ENCODE results near the gene PTPRK.

Gene PTPRK

GRCh38 chr6:128343706-128344105 lies 176.7 kb downstream of the PTPRK start:
- DNase-seq (ENCODE audit: low spot score): no peak

GRCh38 chr6:128339635-128340450 lies 180.6 kb downstream of the PTPRK start:
- DNase-seq (ENCODE audit: low spot score): no peak

DNA sequence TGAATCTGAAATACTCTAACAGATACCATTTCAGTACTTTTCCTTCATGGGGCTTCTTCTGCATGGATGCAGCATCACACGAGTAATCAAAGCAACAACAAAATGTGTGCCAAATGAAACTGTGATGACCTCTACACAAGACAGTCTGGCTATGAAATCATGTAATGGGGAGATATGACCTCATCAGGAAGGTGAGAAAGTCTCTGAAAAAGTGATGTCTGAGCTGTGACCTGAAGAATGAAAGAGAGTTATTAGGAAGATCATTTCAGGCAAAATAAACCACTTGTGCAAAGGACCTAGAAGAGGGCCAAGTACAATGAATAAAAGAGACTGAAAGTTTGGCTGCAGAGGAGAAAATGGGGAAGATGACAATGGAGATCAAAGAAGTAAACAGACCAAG lies 182.8 kb downstream of the PTPRK start:
- DNase-seq (ENCODE audit: low spot score): no peak

GRCh38 chr6:128336436-128337095 lies 183.8 kb downstream of the PTPRK start:
- DNase-seq (ENCODE audit: low spot score): no peak

GRCh38 chr6:128335963-128336362 lies 184.4 kb downstream of the PTPRK start:
- DNase-seq (ENCODE audit: low spot score): no peak

- DNase-seq (ENCODE audit: low spot score): no peak
Measured at GRCh38 chr6:128333581-128334223, 186.7 kb downstream of the PTPRK start.

GRCh38 chr6:128327890-128328289 lies 192.5 kb downstream of the PTPRK start:
- DNase-seq (ENCODE audit: low spot score): peak; percentile 71

GRCh38 chr6:128323011-128323410 lies 197.4 kb downstream of the PTPRK start:
- DNase-seq (ENCODE audit: low spot score): no peak

DNA sequence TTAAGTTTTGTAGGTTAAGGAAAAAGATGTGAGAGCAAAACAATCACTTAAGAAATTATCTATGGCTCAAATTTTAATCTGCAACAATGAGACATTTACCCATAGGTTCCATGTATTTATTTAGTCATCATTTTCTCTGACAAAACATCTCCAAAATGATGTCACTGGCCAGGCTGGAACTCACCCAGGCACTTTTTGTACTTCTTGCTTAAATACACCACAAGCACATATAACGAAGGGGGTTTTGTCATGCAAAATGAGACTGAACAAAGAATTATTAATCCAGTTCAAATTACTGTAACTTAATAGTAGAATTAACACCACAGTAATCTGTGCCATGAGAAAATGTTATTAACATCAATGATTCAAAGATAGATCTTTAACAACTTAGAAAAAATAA lies 200.5 kb downstream of the PTPRK start:
- DNase-seq (ENCODE audit: low spot score): no peak

DNA sequence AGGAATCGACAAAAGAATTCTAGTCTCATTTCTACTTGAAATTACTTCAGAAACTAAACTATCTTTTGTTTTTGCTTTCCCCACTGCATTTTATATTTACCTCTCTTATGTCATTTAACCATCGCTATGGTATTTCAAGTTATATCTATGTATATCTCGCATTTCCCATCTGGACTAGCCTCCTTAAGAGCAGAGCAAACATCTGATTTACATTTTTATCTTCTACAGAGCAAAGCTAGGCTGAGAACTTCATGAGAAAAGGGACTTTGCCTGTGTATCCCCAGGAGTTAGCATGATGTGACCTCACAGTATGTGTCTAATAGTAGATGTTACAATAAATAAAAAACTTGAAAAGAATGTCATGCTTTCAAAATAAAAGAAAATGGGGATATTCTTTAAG lies 201.2 kb downstream of the PTPRK start:
- no peak for DNase-seq (ENCODE audit: low spot score)

DNA sequence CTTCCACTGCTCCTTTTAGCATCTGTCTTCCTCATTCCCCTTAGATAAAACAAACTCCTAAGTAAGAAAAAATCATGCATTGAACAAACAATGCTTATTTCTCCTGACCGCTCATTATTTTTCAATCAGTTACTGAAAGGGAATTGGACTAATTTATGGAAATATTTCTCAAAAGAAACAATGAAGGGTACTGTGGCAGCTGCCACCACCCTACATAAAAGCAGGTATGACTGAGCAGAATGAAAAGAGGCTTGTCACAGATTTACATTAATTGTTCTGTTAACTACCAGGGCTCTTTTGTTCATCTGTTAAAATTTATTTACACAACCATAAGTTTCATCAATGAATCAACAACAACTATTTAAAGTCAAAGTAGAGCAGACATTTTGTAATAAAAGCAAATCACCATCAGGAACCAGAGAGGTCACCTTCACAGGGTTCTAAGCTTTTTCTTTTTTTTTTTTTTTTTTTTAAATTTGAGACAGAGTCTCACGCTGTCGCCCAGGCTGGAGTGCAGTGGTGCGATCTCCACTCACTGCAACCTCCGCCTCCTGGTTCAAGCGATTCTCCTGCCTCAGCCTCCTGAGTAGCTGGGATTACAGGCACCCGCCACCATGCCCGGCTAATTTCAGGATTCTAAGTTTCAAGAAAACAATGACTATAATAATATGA lies 204.0 kb downstream of the PTPRK start:
- DNase-seq (ENCODE audit: low spot score): no peak

- no peak for DNase-seq (ENCODE audit: low spot score)
Measured at GRCh38 chr6:128314190-128314589, 206.2 kb downstream of the PTPRK start.

- no peak for DNase-seq (ENCODE audit: low spot score)
Measured at GRCh38 chr6:128311944-128312570, 208.3 kb downstream of the PTPRK start.

GRCh38 chr6:128310451-128310850 lies 209.9 kb downstream of the PTPRK start:
- no peak for DNase-seq (ENCODE audit: low spot score)

- no peak for DNase-seq (ENCODE audit: low spot score)
Measured at GRCh38 chr6:128307671-128308070, 212.7 kb downstream of the PTPRK start.

GRCh38 chr6:128305976-128306375 lies 214.4 kb downstream of the PTPRK start:
- DNase-seq (ENCODE audit: low spot score): no peak

DNA sequence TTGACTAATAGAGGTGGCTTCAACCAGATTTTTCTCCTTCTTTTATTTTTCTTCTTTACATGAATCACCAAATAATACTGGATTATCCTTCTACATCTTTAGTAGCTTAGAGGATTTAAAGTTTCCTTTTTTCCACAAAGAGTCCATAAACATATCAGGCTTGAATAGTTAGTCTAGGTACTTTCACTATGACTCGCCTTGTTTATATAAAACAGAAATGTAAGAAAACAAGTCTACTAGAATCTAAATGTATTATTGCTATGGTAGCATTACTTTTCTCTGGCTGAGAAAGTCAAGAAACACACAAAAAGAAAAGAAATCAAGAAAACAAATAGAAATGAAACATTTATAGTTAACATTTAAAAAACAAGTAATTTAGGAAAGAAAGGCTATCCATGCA lies 215.2 kb downstream of the PTPRK start:
- DNase-seq (ENCODE audit: low spot score): no peak

GRCh38 chr6:128303870-128304269 lies 216.5 kb downstream of the PTPRK start:
- no peak for DNase-seq (ENCODE audit: low spot score)

GRCh38 chr6:128302942-128303341 lies 217.5 kb downstream of the PTPRK start:
- no peak for DNase-seq (ENCODE audit: low spot score)

- no peak for DNase-seq (ENCODE audit: low spot score)
Measured at GRCh38 chr6:128295670-128296069, 224.7 kb downstream of the PTPRK start.

DNA sequence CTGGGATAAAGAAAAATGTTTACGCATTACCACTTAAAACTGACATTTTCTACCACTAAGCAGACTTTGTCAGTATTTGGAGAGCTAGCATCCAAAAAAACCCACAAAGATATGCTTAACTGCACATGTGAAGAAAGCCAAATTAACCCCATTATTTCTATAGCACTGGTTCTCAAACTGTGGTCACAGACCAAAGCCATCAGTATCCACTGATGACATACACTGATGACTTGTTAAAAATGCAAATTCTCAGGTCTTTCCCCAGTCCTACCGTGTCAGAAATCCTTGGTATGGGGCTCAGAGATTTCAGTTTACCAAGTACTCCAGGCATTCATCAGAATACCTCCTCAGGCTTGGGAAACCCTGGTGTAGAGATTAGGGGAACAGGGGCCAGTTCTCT lies 230.2 kb downstream of the PTPRK start:
- no peak for DNase-seq (ENCODE audit: low spot score)

- no peak for DNase-seq (ENCODE audit: low spot score)
Measured at GRCh38 chr6:128284128-128284527, 236.3 kb downstream of the PTPRK start.
